GM18520 (cell line): ENCODE data around the gene LRGUK.
"Not testable (repeated sequence)": the region's sequence is repeated elsewhere in the genome, so short reads cannot be mapped to it uniquely, and the experiment has no call there.

Experiments
- ATAC-seq: cut with Tn5 transposase; IDR thresholded peaks from one replicate; pipeline ENCODE4 v1.9.1; 2021; ENCODE audit not compliant: unreplicated experiment

The LRGUK gene

GRCh38 chr7:134245253-134245652, 118.1 kb downstream of the LRGUK start:
- no peak for ATAC-seq

GRCh38 chr7:134246347-134246746, 119.2 kb downstream of the LRGUK start:
- ATAC-seq, result no peak

- ATAC-seq, result no peak
These were observed 119.6 kb downstream of the LRGUK start for GRCh38 chr7:134246761-134247160.

- ATAC-seq, result no peak
These were observed 121.1 kb downstream of the LRGUK start for GRCh38 chr7:134248196-134248595.

- ATAC-seq, result no peak
These were observed 127.2 kb downstream of the LRGUK start for GRCh38 chr7:134254311-134254710.

- ATAC-seq, result no peak
These were observed 128.7 kb downstream of the LRGUK start for GRCh38 chr7:134255814-134256213.

GRCh38 chr7:134262322-134262721, 135.2 kb downstream of the LRGUK start:
- ATAC-seq, result no peak

GRCh38 chr7:134276951-134277350, 149.8 kb downstream of the LRGUK start:
- ATAC-seq, result no peak

- ATAC-seq, result no peak
These were observed 151.5 kb downstream of the LRGUK start for GRCh38 chr7:134278502-134279153.

GRCh38 chr7:134279336-134279735, 152.2 kb downstream of the LRGUK start:
- ATAC-seq, result no peak

- no peak for ATAC-seq
These were observed 152.8 kb downstream of the LRGUK start for GRCh38 chr7:134279898-134280297.

GRCh38 chr7:134280508-134280907, 153.4 kb downstream of the LRGUK start:
- no peak for ATAC-seq

GRCh38 chr7:134284011-134284410, 156.9 kb downstream of the LRGUK start:
- no peak for ATAC-seq

GRCh38 chr7:134284952-134285351, 157.8 kb downstream of the LRGUK start:
- no peak for ATAC-seq

GRCh38 chr7:134287916-134288659, 160.9 kb downstream of the LRGUK start:
- ATAC-seq, result no peak

GRCh38 chr7:134289423-134289822, 162.3 kb downstream of the LRGUK start:
- no peak for ATAC-seq

GRCh38 chr7:134289841-134290240, 162.7 kb downstream of the LRGUK start:
- ATAC-seq, result no peak

- ATAC-seq, result no peak
These were observed 163.1 kb downstream of the LRGUK start for GRCh38 chr7:134290286-134290685.

GRCh38 chr7:134293002-134293740, 166.0 kb downstream of the LRGUK start:
- ATAC-seq, result peak; percentile 97

GRCh38 chr7:134295982-134296381, 168.8 kb downstream of the LRGUK start:
- ATAC-seq, result not testable (repeated sequence)

- no peak for ATAC-seq
These were observed 170.3 kb downstream of the LRGUK start for GRCh38 chr7:134297489-134297888.
